ENCODE results near the gene COL11A2.

Gene COL11A2

DNA sequence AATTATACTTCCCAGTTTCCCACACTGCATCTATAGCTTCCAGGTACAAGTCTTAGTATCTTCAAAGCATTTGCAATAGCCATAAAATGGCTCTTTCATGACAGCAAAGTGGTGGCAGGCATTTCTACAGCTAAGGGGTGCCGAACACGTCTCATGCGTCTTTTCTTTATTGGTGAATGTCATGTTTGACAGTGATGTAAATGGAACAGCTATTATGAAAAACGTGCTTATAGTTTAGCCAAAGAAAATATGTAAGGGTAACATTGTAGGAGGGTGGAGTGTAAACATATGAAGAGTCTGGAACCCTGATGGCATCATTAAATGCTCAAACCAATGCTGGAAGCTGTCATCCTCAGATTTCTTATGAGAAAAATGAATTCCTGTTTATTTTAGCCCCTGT, 37.9 kb downstream of the COL11A2 start:
- TF ChIP-seq TAF1 (IDR thresholded peaks at IDR 0.05; ENCODE audit: low read depth) (no peak), FOXM1 (IDR thresholded peaks at IDR 0.05; ENCODE audit: borderline replicate concordance, low read depth) (no peak)

DNA sequence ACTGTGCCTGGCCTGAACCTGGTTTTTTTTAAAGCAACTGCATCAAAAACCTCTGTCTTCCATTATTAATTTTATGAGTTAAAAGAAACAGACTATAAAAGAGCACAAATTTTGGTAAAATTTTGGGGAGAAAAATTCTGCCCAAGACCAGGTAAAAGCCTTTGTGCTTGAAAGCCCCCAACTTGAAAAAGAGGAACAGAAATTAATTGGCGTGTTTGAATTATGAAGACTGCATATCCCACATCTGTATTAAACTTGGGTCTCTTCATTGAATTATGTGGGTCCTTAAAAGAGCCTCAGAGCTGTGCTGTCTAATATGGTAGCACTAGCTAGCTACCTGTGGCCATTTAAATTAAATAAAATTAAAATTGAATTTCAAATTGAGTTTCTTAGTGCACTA, 41.2 kb downstream of the COL11A2 start:
- TF ChIP-seq, protein P1, sequence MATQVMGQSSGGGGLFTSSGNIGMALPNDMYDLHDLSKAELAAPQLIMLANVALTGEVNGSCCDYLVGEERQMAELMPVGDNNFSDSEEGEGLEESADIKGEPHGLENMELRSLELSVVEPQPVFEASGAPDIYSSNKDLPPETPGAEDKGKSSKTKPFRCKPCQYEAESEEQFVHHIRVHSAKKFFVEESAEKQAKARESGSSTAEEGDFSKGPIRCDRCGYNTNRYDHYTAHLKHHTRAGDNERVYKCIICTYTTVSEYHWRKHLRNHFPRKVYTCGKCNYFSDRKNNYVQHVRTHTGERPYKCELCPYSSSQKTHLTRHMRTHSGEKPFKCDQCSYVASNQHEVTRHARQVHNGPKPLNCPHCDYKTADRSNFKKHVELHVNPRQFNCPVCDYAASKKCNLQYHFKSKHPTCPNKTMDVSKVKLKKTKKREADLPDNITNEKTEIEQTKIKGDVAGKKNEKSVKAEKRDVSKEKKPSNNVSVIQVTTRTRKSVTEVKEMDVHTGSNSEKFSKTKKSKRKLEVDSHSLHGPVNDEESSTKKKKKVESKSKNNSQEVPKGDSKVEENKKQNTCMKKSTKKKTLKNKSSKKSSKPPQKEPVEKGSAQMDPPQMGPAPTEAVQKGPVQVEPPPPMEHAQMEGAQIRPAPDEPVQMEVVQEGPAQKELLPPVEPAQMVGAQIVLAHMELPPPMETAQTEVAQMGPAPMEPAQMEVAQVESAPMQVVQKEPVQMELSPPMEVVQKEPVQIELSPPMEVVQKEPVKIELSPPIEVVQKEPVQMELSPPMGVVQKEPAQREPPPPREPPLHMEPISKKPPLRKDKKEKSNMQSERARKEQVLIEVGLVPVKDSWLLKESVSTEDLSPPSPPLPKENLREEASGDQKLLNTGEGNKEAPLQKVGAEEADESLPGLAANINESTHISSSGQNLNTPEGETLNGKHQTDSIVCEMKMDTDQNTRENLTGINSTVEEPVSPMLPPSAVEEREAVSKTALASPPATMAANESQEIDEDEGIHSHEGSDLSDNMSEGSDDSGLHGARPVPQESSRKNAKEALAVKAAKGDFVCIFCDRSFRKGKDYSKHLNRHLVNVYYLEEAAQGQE (IDR thresholded peaks at IDR 0.05; ENCODE audit: low read depth), result no peak
- TF ChIP-seq NFIC (IDR thresholded peaks at IDR 0.05) (no peak), CEBPB (IDR thresholded peaks at IDR 0.05) (no peak), EP300 (IDR thresholded peaks at IDR 0.05; ENCODE audit: borderline replicate concordance) (no peak), YY1 (IDR thresholded peaks at IDR 0.05; ENCODE audit: low read depth) (no peak), ZBTB7A (IDR thresholded peaks at IDR 0.05; ENCODE audit: low read depth) (no peak), FOXM1 (IDR thresholded peaks at IDR 0.05; ENCODE audit: borderline replicate concordance, low read depth) (no peak)

DNA sequence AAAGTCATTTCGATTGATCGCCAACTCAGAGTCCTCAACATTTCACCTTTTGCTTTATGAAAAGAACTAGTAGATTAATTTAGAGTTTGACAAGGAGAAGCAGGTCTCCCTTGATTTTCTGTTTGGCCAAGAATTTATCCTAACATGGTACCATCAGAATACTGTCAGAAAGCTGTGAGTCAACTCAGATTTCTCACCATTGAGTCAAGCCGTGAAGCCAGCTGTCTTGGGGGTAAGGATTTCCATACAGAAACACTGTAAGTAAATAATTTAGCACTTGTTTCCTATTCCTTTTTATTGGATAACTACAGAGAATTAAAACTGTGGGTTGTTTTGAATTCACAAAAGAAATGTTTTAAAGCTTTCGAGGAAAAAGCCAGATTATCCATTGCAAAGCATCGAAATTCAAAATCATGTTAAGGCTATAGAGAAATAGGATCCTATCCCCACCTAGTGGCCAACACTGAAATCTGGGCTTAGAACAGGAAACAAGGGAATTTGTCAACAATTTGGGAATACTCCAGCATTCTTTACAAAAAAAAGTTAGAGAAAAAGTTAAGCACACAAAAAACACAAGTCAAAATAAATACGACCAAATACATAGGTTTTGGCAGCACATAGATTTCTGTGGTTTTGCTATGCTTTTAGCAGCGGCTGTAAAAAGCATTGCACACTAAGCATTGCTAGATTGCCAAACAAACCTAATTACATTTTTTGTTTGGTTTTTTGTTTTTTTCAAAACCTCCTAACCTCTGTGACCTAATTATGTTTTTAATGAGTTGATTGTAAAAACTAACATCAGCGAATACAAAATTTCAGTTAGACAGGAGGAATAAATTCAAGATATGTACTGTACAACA, 44.2 kb downstream of the COL11A2 start:
- TF ChIP-seq RAD21 (IDR thresholded peaks at IDR 0.05; ENCODE audit: low read depth), result peak; percentile 64
- TF ChIP-seq, protein P2, sequence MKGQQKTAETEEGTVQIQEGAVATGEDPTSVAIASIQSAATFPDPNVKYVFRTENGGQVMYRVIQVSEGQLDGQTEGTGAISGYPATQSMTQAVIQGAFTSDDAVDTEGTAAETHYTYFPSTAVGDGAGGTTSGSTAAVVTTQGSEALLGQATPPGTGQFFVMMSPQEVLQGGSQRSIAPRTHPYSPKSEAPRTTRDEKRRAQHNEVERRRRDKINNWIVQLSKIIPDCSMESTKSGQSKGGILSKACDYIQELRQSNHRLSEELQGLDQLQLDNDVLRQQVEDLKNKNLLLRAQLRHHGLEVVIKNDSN (IDR thresholded peaks at IDR 0.05), result no peak
- no peak for TF ChIP-seq TEAD4 (IDR thresholded peaks at IDR 0.05)

DNA sequence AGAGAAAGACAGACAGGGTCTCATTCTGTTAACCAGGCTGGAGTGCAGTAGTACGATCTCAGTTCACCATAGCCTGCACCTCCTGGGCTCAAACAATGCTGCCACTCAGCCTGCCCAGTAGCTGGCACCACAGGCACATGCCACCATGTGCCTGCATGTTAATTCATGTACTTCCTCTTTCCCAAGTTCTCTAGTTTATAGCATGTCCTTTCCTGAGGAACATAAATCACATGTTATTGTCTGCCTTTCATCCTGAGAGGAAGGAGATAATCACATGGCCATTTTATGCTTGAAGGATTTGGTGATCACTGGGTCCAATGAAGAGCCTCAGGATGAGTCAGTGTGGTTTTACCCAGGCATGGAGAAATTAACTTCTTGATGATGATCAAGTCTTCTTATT, 47.9 kb downstream of the COL11A2 start:
- TF ChIP-seq, protein P1 (IDR thresholded peaks at IDR 0.05; ENCODE audit: low read depth), result no peak
- no peak for TF ChIP-seq NFIC (IDR thresholded peaks at IDR 0.05)
- TF ChIP-seq, protein P2 (IDR thresholded peaks at IDR 0.05), result no peak
- no peak for TF ChIP-seq CEBPB (IDR thresholded peaks at IDR 0.05)
- TF ChIP-seq EP300 (IDR thresholded peaks at IDR 0.05; ENCODE audit: borderline replicate concordance), result no peak
- TF ChIP-seq TCF12 (IDR thresholded peaks at IDR 0.05; ENCODE audit: low read depth), result no peak

DNA sequence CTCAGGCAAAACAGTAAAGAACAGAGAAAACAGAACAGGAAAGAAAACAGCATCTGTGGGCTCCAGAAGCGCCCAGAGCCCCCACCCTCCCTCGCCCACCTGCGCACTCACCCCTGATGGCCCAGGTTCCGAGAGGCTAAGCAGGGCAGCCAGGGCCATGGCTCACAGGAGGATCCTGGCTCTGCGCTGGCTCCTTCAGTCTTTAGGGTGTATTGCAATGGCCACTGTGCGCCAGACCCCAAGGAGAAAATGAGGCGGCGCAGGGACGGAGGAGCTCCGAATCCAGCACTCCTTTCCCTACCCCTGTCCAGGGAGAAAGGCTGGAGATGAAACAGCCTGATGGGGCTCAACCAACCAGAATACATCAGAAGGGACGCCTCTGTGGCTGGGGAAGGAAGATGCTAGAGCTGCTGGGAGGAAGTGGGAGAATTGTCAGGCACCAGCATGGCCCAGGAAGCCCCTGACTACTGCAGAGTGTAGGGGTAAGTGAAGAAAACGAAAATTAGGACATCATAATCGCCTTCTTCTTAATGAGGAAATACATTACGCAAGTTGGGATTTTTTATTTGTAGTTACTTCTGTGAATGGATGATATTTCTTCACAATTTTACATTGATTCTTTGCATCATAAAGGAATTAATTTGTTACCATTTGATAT, 49.0 kb downstream of the COL11A2 start:
- TF ChIP-seq YY1 (IDR thresholded peaks at IDR 0.05; ENCODE audit: low read depth) (no peak), TEAD4 (IDR thresholded peaks at IDR 0.05) (no peak), FOXM1 (IDR thresholded peaks at IDR 0.05; ENCODE audit: borderline replicate concordance, low read depth) (no peak), NFIC (IDR thresholded peaks at IDR 0.05) (no peak), TCF12 (IDR thresholded peaks at IDR 0.05; ENCODE audit: low read depth) (no peak), RAD21 (IDR thresholded peaks at IDR 0.05; ENCODE audit: low read depth) (no peak), EGR1 (IDR thresholded peaks at IDR 0.05) (no peak), ZBTB7A (IDR thresholded peaks at IDR 0.05; ENCODE audit: low read depth) (no peak)
- TF ChIP-seq, protein P1 (IDR thresholded peaks at IDR 0.05; ENCODE audit: low read depth), result no peak
